ENCODE measurements around the gene ACSL3.

DNA sequence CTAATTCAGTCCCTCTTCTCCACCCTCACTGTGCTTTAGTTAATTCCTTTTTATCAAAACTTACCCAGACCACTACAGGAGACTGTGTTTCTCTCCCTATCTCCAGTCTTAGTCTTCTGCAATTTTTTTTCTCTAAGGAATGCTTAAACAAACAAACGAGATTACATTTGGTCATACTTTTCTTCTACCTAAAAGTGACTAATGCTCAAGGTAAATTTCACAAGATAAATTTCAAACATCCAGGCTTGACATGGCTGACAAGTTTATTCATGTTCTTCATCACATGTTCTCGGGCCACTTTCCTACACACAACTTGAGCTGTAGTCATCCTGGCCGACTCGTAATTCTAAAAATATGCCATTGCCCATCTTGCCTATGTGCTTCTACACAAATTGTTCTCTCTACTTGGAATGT lies 23.2 kb upstream of the ACSL3 start:
- TF ChIP-seq, protein P1, sequence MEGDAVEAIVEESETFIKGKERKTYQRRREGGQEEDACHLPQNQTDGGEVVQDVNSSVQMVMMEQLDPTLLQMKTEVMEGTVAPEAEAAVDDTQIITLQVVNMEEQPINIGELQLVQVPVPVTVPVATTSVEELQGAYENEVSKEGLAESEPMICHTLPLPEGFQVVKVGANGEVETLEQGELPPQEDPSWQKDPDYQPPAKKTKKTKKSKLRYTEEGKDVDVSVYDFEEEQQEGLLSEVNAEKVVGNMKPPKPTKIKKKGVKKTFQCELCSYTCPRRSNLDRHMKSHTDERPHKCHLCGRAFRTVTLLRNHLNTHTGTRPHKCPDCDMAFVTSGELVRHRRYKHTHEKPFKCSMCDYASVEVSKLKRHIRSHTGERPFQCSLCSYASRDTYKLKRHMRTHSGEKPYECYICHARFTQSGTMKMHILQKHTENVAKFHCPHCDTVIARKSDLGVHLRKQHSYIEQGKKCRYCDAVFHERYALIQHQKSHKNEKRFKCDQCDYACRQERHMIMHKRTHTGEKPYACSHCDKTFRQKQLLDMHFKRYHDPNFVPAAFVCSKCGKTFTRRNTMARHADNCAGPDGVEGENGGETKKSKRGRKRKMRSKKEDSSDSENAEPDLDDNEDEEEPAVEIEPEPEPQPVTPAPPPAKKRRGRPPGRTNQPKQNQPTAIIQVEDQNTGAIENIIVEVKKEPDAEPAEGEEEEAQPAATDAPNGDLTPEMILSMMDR (IDR thresholded peaks at IDR 0.05) = no peak
- no peak for TF ChIP-seq ZFX (IDR thresholded peaks at IDR 0.05; ENCODE audit: borderline replicate concordance)
